Measurements from ENCODE around the gene ARHGEF35. TPM values are rescaled to one million over a fixed set of nuclear protein-coding genes. Genes with fewer than 3 reads are reported as not detected.

The ARHGEF35 gene
- total RNA-seq, 4 donors from 2014 or later: 0.29 to 8.6 (median 4.4) TPM

GRCh38 chr7:144144426-144144825 lies 51.2 kb downstream of the ARHGEF35 start:
- no peaks in the 10 kb centered on the region for H3K27me3 ChIP-seq
- no peaks in the 10 kb centered on the region for H3K4me1 ChIP-seq
- no peak for TF ChIP-seq POLR2A (IDR thresholded peaks at IDR 0.05)
- TF ChIP-seq CTCF (IDR thresholded peaks at IDR 0.05): no peak
- no peak overlapping the region for H3K27ac ChIP-seq
- DNase-seq: no peak
- no peaks in the 10 kb centered on the region for H3K36me3 ChIP-seq
- no peak overlapping the region for H3K4me3 ChIP-seq
- intact Hi-C loops (cut with DNase I; ENCODE audit: low total_unique reads): no loop called here
- H3K9me3 ChIP-seq: peaks cover 0 to 4% of the 10 kb centered on the region in 2 donors

- no peaks in the 10 kb centered on the region for H3K27me3 ChIP-seq
- intact Hi-C loops (cut with DNase I; ENCODE audit: low total_unique reads): no loop called here
- TF ChIP-seq CTCF (IDR thresholded peaks at IDR 0.05) (no peak), POLR2A (IDR thresholded peaks at IDR 0.05) (no peak)
- no peak overlapping the region for H3K27ac ChIP-seq
- H3K4me1 ChIP-seq: no peaks in the 10 kb centered on the region
- peaks cover 0 to 3% of the 10 kb centered on the region in 2 donors for H3K9me3 ChIP-seq
- no peak overlapping the region for H3K4me3 ChIP-seq
- no peak for DNase-seq
- H3K36me3 ChIP-seq: no peaks in the 10 kb centered on the region
Observed at GRCh38 chr7:144142187-144142586, 53.4 kb downstream of the ARHGEF35 start.

GRCh38 chr7:144137501-144137900 lies 58.1 kb downstream of the ARHGEF35 start:
- no peak for TF ChIP-seq CTCF (IDR thresholded peaks at IDR 0.05)
- TF ChIP-seq POLR2A (IDR thresholded peaks at IDR 0.05): no peak
- Histone ChIP-seq H3K36me3 (no peaks in the 10 kb centered on the region), H3K9me3 (no peaks in the 10 kb centered on the region), H3K27me3 (no peaks in the 10 kb centered on the region), H3K4me3 (no peak overlapping the region), H3K27ac (no peak overlapping the region), H3K4me1 (no peaks in the 10 kb centered on the region)
- DNase-seq: no peak
- intact Hi-C loops (cut with DNase I; ENCODE audit: low total_unique reads): no loop called here

Other genes with a start within 250 kb of the ARHGEF35 start
- gene OR2F1, start 241.0 kb downstream of the ARHGEF35 start, total RNA-seq: not detected
- not detected for gene OR6B1, start 195.5 kb downstream of the ARHGEF35 start, total RNA-seq
- gene OR2A5, start 146.9 kb downstream of the ARHGEF35 start, total RNA-seq: not detected
- not detected for gene OR2A25, start 126.0 kb downstream of the ARHGEF35 start, total RNA-seq
- not detected for gene OR2A12, start 109.6 kb downstream of the ARHGEF35 start, total RNA-seq
- gene OR2A2, start 86.2 kb downstream of the ARHGEF35 start, total RNA-seq: not detected
- gene OR2A14, start 72.7 kb downstream of the ARHGEF35 start, total RNA-seq: not detected
- gene CTAGE4, start 12.4 kb downstream of the ARHGEF35 start, total RNA-seq: 1 to 10 TPM in 1 of 4 donors, under 1 TPM in 2, not detected in 1; 0.26 to 7.2 (median 0.29) TPM
- 1 to 10 TPM in 1 of 4 donors, under 1 TPM in 1, not detected in 2; 0.15 to 4.1 TPM for gene OR2A42, start 43.8 kb upstream of the ARHGEF35 start, total RNA-seq
- 1 to 10 TPM in 3 of 4 donors, not detected in 1; 2.8 to 3.8 (median 3.2) TPM for gene OR2A7, start 69.0 kb upstream of the ARHGEF35 start, total RNA-seq
- gene CTAGE8, start 73.5 kb upstream of the ARHGEF35 start, total RNA-seq: 1 to 10 TPM in 1 of 4 donors, not detected in 3; 1.5 TPM
- gene OR2A1, start 116.6 kb upstream of the ARHGEF35 start, total RNA-seq: 1 to 10 TPM in 1 of 4 donors, under 1 TPM in 1, not detected in 2; 0.48 to 3.8 TPM
- gene ARHGEF5, start 159.6 kb upstream of the ARHGEF35 start, total RNA-seq: 1 to 10 TPM; 1.3 to 6.8 (median 6.0) TPM
- gene NOBOX, start 207.9 kb upstream of the ARHGEF35 start, total RNA-seq: not detected